ENCODE measurements around the gene IGFBP5.

- TF ChIP-seq, protein P1, sequence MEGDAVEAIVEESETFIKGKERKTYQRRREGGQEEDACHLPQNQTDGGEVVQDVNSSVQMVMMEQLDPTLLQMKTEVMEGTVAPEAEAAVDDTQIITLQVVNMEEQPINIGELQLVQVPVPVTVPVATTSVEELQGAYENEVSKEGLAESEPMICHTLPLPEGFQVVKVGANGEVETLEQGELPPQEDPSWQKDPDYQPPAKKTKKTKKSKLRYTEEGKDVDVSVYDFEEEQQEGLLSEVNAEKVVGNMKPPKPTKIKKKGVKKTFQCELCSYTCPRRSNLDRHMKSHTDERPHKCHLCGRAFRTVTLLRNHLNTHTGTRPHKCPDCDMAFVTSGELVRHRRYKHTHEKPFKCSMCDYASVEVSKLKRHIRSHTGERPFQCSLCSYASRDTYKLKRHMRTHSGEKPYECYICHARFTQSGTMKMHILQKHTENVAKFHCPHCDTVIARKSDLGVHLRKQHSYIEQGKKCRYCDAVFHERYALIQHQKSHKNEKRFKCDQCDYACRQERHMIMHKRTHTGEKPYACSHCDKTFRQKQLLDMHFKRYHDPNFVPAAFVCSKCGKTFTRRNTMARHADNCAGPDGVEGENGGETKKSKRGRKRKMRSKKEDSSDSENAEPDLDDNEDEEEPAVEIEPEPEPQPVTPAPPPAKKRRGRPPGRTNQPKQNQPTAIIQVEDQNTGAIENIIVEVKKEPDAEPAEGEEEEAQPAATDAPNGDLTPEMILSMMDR (IDR thresholded peaks at IDR 0.05) = no peak
- TF ChIP-seq POLR2A (IDR thresholded peaks at IDR 0.05) = no peak
Measured at GRCh38 chr2:216681683-216682082, 13.7 kb downstream of the IGFBP5 start.

Data from lower leg skin (tissue), 3 donors.